GM18951 (cell line): ENCODE measurements around the gene FCRLB.

Source experiments
- POLR2A ChIP-seq: IDR thresholded peaks from 4 replicates; pipeline ENCODE4 v1.6.1; 2011; ENCODE audit warnings: mild to moderate bottlenecking; ENCODE audit not compliant: insufficient read length, insufficient read depth; ENCODE audit errors: extremely low read depth
- in situ Hi-C: fragments of 300-500 bp; cut with MboI; formaldehyde crosslinking; loops from one replicate; pipeline ENCODE4 v1.12.0; 2022; ENCODE audit warnings: low sequenced_read_pairs, mixed read lengths, inconsistent platforms; ENCODE audit not compliant: unreplicated experiment

Gene FCRLB

GRCh38 chr1:161706113-161706481 is 15.2 kb upstream of the FCRLB start:
- in situ Hi-C loops = no loop called here
- no peak for TF ChIP-seq POLR2A

GRCh38 chr1:161706482-161707347 is 14.6 kb upstream of the FCRLB start, which contains the start of gene FCRLA:
FCRLA (plus strand) TSS chr1:161707229; CDS start chr1:161707265, 36 bp downstream.
- peak; percentile 57 for TF ChIP-seq POLR2A
- in situ Hi-C loops = no loop called here

GRCh38 chr1:161707503-161707902 is 13.8 kb upstream of the FCRLB start:
- in situ Hi-C loops = no loop called here
- no peak for TF ChIP-seq POLR2A

- in situ Hi-C loops = no loop called here
- no peak for TF ChIP-seq POLR2A
These were observed 12.0 kb upstream of the FCRLB start for GRCh38 chr1:161709373-161709772.

GRCh38 chr1:161710560-161710959 is 10.8 kb upstream of the FCRLB start:
- in situ Hi-C loops = no loop called here
- TF ChIP-seq POLR2A = no peak

- in situ Hi-C loops = no loop called here
- no peak for TF ChIP-seq POLR2A
These were observed 2.6 kb upstream of the FCRLB start for GRCh38 chr1:161718559-161719324.

GRCh38 chr1:161719325-161719611 is 2.1 kb upstream of the FCRLB start:
- in situ Hi-C loops = no loop called here
- no peak for TF ChIP-seq POLR2A

- in situ Hi-C loops = no loop called here
- TF ChIP-seq POLR2A = no peak
These were observed 922 bp upstream of the FCRLB start for GRCh38 chr1:161720422-161720821.

- TF ChIP-seq POLR2A = no peak
- in situ Hi-C loops = no loop called here
These were observed 497 bp downstream of the FCRLB start for GRCh38 chr1:161721738-161722343.

- in situ Hi-C loops = no loop called here
- TF ChIP-seq POLR2A = no peak
These were observed 1.1 kb downstream of the FCRLB start for GRCh38 chr1:161722406-161722805.

- in situ Hi-C loops = no loop called here
- TF ChIP-seq POLR2A = no peak
These were observed 2.3 kb downstream of the FCRLB start for GRCh38 chr1:161723459-161724141.

GRCh38 chr1:161725258-161725907 is 4.0 kb downstream of the FCRLB start:
- in situ Hi-C loops = loop anchor here (25.0 kb wide), 1 partner anchor 88 kb away; the partner anchor contains the start of gene FCGR3B
